ENCODE results near the gene ATG7.

DNA sequence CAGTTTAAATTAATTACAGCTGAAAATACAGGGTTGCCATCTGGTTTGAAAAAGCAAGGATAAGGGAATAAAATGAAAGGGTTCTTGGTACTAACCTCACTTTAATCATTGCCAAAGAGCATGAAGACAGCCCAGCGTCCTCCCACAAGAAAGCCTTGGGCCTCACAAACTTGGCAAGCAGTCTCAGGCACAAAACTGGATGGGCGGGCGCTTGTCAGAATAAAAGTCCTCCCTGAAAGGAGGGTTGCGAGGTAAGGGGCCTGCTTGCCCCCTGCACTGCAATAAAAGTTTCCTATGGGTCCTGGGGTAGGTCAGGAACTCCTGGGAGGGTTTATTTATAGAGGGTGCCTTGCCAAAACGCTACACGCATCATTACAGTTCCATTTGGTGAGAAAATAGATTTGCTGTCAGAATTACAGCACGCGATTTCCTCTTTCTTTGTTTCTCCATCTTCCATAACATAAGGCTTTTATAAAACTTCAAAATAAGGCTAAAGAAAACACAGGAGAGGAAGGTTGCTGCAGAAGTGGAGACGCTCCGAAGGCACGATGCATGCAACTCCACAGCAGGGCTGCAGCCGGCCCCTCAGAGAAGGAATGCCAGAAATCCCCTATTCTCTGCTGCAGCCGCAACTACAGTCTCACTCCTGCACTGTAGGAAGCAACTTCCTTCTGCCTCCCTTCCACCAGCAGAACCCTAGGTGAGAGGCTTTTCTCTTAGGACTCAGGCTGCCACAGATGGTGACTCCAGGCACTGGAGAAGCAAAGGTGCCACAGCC, 310.2 kb downstream of the ATG7 start:
- TF ChIP-seq, protein P1, sequence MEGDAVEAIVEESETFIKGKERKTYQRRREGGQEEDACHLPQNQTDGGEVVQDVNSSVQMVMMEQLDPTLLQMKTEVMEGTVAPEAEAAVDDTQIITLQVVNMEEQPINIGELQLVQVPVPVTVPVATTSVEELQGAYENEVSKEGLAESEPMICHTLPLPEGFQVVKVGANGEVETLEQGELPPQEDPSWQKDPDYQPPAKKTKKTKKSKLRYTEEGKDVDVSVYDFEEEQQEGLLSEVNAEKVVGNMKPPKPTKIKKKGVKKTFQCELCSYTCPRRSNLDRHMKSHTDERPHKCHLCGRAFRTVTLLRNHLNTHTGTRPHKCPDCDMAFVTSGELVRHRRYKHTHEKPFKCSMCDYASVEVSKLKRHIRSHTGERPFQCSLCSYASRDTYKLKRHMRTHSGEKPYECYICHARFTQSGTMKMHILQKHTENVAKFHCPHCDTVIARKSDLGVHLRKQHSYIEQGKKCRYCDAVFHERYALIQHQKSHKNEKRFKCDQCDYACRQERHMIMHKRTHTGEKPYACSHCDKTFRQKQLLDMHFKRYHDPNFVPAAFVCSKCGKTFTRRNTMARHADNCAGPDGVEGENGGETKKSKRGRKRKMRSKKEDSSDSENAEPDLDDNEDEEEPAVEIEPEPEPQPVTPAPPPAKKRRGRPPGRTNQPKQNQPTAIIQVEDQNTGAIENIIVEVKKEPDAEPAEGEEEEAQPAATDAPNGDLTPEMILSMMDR (IDR thresholded peaks at IDR 0.05), result no peak
- TF ChIP-seq EP300 (IDR thresholded peaks at IDR 0.05), result no peak
